WTC11 (cell line): ENCODE results near the gene CPXM1. TPM values are rescaled to one million over a fixed set of nuclear protein-coding genes. Genes with fewer than 3 reads are reported as not detected.

Source experiments
- ATAC-seq: fragments of 200-7000 bp; cut with Tn5 transposase; 2 replicates; pipeline ENCODE4 v1.10.0; 2021; ENCODE audit warnings: mild to moderate bottlenecking, moderate library complexity
- CTCF ChIA-PET: fragments of 300-600 bp; sonication (Branson Sonifier 250); formaldehyde crosslinking; loops from one replicate; lab custom pipeline; 2021; ENCODE audit warnings: antibody characterized with exemption; lab: Charles Lee
- POLR2A ChIA-PET: fragments of 350-600 bp; sonication (Branson Sonifier 250); formaldehyde crosslinking; loops from one replicate; lab custom pipeline; 2021; ENCODE audit warnings: antibody characterized with exemption; lab: Charles Lee
- DNase-seq: peaks from one replicate; pipeline ENCODE4 v3.0.0; 2021; ENCODE audit warnings: low spot score
- H3K27ac Mint-ChIP-seq: 2 replicates; pipeline ENCODE4 v1.8.0; 2021; ENCODE audit warnings: mixed read lengths
- H3K27me3 Mint-ChIP-seq: 2 replicates; pipeline ENCODE4 v1.8.0; 2021; ENCODE audit warnings: low read depth, mild to moderate bottlenecking, moderate library complexity, mixed read lengths
- H3K36me3 Mint-ChIP-seq: 2 replicates; pipeline ENCODE4 v1.8.0; 2021; ENCODE audit warnings: mixed read lengths
- H3K4me1 Mint-ChIP-seq: 2 replicates; pipeline ENCODE4 v1.8.0; 2022; ENCODE audit warnings: mixed read lengths
- H3K4me3 Mint-ChIP-seq: 2 replicates; pipeline ENCODE4 v1.8.0; 2021; ENCODE audit warnings: mild to moderate bottlenecking, moderate library complexity, mixed read lengths
- H3K9me3 Mint-ChIP-seq: 2 replicates; pipeline ENCODE4 v1.8.0; 2021; ENCODE audit warnings: mixed read lengths
- AR ChIP-seq: fragments of 250-450 bp; sonication (Bioruptor Pico); IDR thresholded peaks from 2 replicates; pipeline ENCODE4 v1.9.0; 2021; ENCODE audit warnings: mild to moderate bottlenecking
- ATF1 ChIP-seq: sonication (generic); formaldehyde crosslinking; IDR thresholded peaks from 2 replicates; pipeline ENCODE4 v1.8.1; 2023; ENCODE audit warnings: mild to moderate bottlenecking, moderate library complexity, missing genetic modification reagents
- ATF3 ChIP-seq: sonication (generic); formaldehyde crosslinking; conservative IDR thresholded peaks from 2 replicates; pipeline ENCODE4 v1.8.1; 2022; ENCODE audit warnings: mild to moderate bottlenecking, missing genetic modification reagents
- CTCF ChIP-seq: fragments of 200-600 bp; IDR thresholded peaks from 2 replicates; pipeline ENCODE4 v1.8.0; 2022; ENCODE audit warnings: antibody characterized with exemption
- EMX1 ChIP-seq: fragments of 250-450 bp; sonication (Bioruptor Pico); IDR thresholded peaks from 2 replicates; pipeline ENCODE4 v1.8.0; 2021; ENCODE audit warnings: mild to moderate bottlenecking
- IRF2 ChIP-seq: sonication (generic); formaldehyde crosslinking; IDR thresholded peaks from 2 replicates; pipeline ENCODE4 v1.8.0; 2022; ENCODE audit warnings: low read depth, missing genetic modification reagents, borderline replicate concordance
- JAZF1 ChIP-seq: fragments of 250-450 bp; sonication (Bioruptor Pico); IDR thresholded peaks from 2 replicates; pipeline ENCODE4 v1.9.0; 2021; ENCODE audit warnings: moderate library complexity, mild to moderate bottlenecking, inconsistent platforms
- MXD4 ChIP-seq: fragments of 250-450 bp; sonication (Bioruptor Pico); IDR thresholded peaks from 2 replicates; pipeline ENCODE4 v1.8.0; 2021; ENCODE audit warnings: mild to moderate bottlenecking, moderate library complexity, borderline replicate concordance
- MYBL2 ChIP-seq: sonication (generic); formaldehyde crosslinking; IDR thresholded peaks from 2 replicates; pipeline ENCODE4 v1.8.1; 2023; ENCODE audit warnings: mild to moderate bottlenecking, moderate library complexity, missing genetic modification reagents
- RELA ChIP-seq: sonication (generic); formaldehyde crosslinking; IDR thresholded peaks from 2 replicates; pipeline ENCODE4 v1.8.1; 2022; ENCODE audit warnings: missing genetic modification reagents, mild to moderate bottlenecking, borderline replicate concordance
- RORB ChIP-seq: fragments of 250-450 bp; sonication (Bioruptor Pico); IDR thresholded peaks from 2 replicates; pipeline ENCODE4 v1.9.0; 2021; ENCODE audit warnings: mild to moderate bottlenecking
- STAT6 ChIP-seq: sonication (generic); formaldehyde crosslinking; conservative IDR thresholded peaks from 2 replicates; pipeline ENCODE4 v1.8.1; 2023; ENCODE audit warnings: mild to moderate bottlenecking, low read depth, missing genetic modification reagents, moderate library complexity
- TEAD1 ChIP-seq: sonication (generic); formaldehyde crosslinking; IDR thresholded peaks from 2 replicates; pipeline ENCODE4 v1.8.0; 2022; ENCODE audit warnings: mild to moderate bottlenecking, missing genetic modification reagents
- TP53 ChIP-seq: sonication (generic); formaldehyde crosslinking; IDR thresholded peaks from 2 replicates; pipeline ENCODE4 v1.8.1; 2023; ENCODE audit warnings: mild to moderate bottlenecking, missing genetic modification reagents
- ZNF232 ChIP-seq: sonication (generic); formaldehyde crosslinking; IDR thresholded peaks from 2 replicates; pipeline ENCODE4 v1.8.0; 2022; ENCODE audit warnings: mild to moderate bottlenecking, missing genetic modification reagents
- ZNF416 ChIP-seq: fragments of 250-450 bp; sonication (Bioruptor Pico); IDR thresholded peaks from 2 replicates; pipeline ENCODE4 v1.9.0; 2021; ENCODE audit warnings: mild to moderate bottlenecking, inconsistent platforms
- total RNA-seq: library from RNA; stranded (reverse); gene quantifications from 3 replicates; pipeline ENCODE4 v1.2.3, GENCODE V29; 2021
- TF ChIP-seq, protein P1 (sequence below): sonication (generic); formaldehyde crosslinking; IDR thresholded peaks from 2 replicates; pipeline ENCODE4 v1.8.0; 2022; ENCODE audit warnings: missing genetic modification reagents
- TF ChIP-seq, protein P2 (sequence below): sonication (generic); formaldehyde crosslinking; IDR thresholded peaks from 2 replicates; pipeline ENCODE4 v1.8.1; 2022; ENCODE audit warnings: mild to moderate bottlenecking, moderate library complexity, missing genetic modification reagents
- TF ChIP-seq, protein P3 (sequence below): sonication (generic); formaldehyde crosslinking; IDR thresholded peaks from 2 replicates; pipeline ENCODE4 v1.8.0; 2022; ENCODE audit warnings: mild to moderate bottlenecking, missing genetic modification reagents
- TF ChIP-seq, protein P4 (sequence below): fragments of 250-450 bp; sonication (Bioruptor Pico); IDR thresholded peaks from 2 replicates; pipeline ENCODE4 v1.8.0; 2021; ENCODE audit warnings: mild to moderate bottlenecking

Gene CPXM1
- total RNA-seq, 1 experiment from 2014 or later = 51.2 TPM

DNA sequence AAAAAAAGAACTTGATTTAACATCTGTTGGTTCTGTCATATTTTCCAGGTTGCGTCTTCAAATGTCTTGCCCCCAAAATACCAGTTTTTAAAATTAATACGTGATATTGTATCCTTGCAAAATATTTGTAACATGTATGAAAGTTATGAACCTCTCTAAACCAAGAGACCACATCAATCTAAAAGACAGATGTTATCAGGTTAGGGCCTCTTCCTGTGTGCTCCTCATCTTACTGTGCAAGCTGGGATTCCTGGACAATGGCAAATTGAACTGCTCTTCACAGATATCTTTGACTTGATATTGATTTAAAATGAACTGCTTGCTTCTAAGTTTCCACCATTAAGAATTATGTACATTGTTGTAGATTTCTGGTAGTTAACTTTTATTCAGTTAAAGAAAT lies 25.3 kb upstream of the CPXM1 start (continued):
- TF ChIP-seq, protein P1, sequence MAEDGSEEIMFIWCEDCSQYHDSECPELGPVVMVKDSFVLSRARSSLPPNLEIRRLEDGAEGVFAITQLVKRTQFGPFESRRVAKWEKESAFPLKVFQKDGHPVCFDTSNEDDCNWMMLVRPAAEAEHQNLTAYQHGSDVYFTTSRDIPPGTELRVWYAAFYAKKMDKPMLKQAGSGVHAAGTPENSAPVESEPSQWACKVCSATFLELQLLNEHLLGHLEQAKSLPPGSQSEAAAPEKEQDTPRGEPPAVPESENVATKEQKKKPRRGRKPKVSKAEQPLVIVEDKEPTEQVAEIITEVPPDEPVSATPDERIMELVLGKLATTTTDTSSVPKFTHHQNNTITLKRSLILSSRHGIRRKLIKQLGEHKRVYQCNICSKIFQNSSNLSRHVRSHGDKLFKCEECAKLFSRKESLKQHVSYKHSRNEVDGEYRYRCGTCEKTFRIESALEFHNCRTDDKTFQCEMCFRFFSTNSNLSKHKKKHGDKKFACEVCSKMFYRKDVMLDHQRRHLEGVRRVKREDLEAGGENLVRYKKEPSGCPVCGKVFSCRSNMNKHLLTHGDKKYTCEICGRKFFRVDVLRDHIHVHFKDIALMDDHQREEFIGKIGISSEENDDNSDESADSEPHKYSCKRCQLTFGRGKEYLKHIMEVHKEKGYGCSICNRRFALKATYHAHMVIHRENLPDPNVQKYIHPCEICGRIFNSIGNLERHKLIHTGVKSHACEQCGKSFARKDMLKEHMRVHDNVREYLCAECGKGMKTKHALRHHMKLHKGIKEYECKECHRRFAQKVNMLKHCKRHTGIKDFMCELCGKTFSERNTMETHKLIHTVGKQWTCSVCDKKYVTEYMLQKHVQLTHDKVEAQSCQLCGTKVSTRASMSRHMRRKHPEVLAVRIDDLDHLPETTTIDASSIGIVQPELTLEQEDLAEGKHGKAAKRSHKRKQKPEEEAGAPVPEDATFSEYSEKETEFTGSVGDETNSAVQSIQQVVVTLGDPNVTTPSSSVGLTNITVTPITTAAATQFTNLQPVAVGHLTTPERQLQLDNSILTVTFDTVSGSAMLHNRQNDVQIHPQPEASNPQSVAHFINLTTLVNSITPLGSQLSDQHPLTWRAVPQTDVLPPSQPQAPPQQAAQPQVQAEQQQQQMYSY = no peak
- no peak for TF ChIP-seq TP53 (CRISPR knock-in tag)

DNA sequence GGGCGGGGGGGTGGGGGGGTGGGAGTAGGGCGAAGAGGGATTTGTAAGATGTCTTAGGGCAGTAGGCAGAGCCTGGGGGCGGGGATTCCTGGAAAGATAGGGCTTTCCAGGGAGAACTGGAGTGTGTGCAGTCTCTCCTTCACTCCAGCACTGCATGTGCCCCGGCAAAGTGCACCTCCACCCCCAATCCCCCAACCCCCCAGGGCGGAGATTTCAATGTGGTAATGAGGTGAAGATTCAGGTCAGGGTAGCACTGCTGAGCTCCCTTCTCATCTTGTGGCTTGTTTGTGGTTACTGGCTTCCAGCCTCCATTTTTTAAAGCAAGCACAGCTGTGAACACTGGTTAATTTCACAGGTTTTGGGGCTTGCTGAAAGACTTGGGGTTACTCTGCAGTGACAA lies 21.6 kb upstream of the CPXM1 start:
- Mint-ChIP-seq H3K4me1 (peaks cover 15% of the 10 kb centered on the region), H3K4me3 (no peak overlapping the region), H3K36me3 (no peaks in the 10 kb centered on the region), H3K27ac (no peak overlapping the region), H3K27me3 (peaks cover 65% of the 10 kb centered on the region), H3K9me3 (no peaks in the 10 kb centered on the region)
- no peak for DNase-seq
- POLR2A ChIA-PET = interaction anchor here (1.5 kb wide), 1 partner anchor 12 kb away, joined by 3 read pairs; no protein-coding TSS in a partner anchor
- no peak for TF ChIP-seq MYBL2
- no peak for TF ChIP-seq AR (CRISPR knock-in tag)
- TF ChIP-seq ZNF416 (CRISPR knock-in tag) = no peak
- no peak for TF ChIP-seq RORB
- TF ChIP-seq MXD4 (CRISPR knock-in tag) = no peak
- TF ChIP-seq TEAD1 = no peak
- no peak for TF ChIP-seq ATF1 (CRISPR knock-in tag)
- TF ChIP-seq ATF3 (CRISPR knock-in tag) = no peak
- TF ChIP-seq RELA = no peak
- TF ChIP-seq, protein P2, sequence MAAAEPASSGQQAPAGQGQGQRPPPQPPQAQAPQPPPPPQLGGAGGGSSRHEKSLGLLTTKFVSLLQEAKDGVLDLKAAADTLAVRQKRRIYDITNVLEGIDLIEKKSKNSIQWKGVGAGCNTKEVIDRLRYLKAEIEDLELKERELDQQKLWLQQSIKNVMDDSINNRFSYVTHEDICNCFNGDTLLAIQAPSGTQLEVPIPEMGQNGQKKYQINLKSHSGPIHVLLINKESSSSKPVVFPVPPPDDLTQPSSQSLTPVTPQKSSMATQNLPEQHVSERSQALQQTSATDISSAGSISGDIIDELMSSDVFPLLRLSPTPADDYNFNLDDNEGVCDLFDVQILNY (CRISPR knock-in tag) = no peak
- no peak for TF ChIP-seq CTCF
- TF ChIP-seq, protein P3, sequence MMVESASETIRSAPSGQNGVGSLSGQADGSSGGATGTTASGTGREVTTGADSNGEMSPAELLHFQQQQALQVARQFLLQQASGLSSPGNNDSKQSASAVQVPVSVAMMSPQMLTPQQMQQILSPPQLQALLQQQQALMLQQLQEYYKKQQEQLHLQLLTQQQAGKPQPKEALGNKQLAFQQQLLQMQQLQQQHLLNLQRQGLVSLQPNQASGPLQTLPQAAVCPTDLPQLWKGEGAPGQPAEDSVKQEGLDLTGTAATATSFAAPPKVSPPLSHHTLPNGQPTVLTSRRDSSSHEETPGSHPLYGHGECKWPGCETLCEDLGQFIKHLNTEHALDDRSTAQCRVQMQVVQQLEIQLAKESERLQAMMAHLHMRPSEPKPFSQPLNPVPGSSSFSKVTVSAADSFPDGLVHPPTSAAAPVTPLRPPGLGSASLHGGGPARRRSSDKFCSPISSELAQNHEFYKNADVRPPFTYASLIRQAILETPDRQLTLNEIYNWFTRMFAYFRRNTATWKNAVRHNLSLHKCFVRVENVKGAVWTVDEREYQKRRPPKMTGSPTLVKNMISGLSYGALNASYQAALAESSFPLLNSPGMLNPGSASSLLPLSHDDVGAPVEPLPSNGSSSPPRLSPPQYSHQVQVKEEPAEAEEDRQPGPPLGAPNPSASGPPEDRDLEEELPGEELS (CRISPR knock-in tag) = no peak
- TF ChIP-seq JAZF1 (CRISPR knock-in tag) = no peak
- no peak for TF ChIP-seq EMX1 (CRISPR knock-in tag)
- no peak for TF ChIP-seq IRF2 (CRISPR knock-in tag)
- TF ChIP-seq ZNF232 (CRISPR knock-in tag) = no peak
- TF ChIP-seq STAT6 = no peak
- TF ChIP-seq, protein P4, sequence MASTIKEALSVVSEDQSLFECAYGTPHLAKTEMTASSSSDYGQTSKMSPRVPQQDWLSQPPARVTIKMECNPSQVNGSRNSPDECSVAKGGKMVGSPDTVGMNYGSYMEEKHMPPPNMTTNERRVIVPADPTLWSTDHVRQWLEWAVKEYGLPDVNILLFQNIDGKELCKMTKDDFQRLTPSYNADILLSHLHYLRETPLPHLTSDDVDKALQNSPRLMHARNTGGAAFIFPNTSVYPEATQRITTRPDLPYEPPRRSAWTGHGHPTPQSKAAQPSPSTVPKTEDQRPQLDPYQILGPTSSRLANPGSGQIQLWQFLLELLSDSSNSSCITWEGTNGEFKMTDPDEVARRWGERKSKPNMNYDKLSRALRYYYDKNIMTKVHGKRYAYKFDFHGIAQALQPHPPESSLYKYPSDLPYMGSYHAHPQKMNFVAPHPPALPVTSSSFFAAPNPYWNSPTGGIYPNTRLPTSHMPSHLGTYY = no peak
- no peak for ATAC-seq
- CTCF ChIA-PET = interaction anchor here (0.7 to 2.6 kb wide), 7 partner anchors 21 to 134 kb away, joined by 3 to 11 read pairs (median 5); partner anchors contain the start of gene CPXM1
